ENCODE data around the gene OSBPL8. TPM values are rescaled to one million over a fixed set of nuclear protein-coding genes. Genes with fewer than 3 reads are reported as not detected.

Gene OSBPL8
- total and polyA plus RNA-seq, 9 of the 15 experiments (the other 6 are each of a cell fraction or from before 2014, with no cell fraction given), result 17.4 to 82.7 (median 42.8) TPM

GRCh38 chr12:76559400-76560085, at the start of gene OSBPL8 (continued):
- no peak for TF ChIP-seq ETS2 (tag; IDR thresholded peaks at IDR 0.05; ENCODE audit: borderline replicate concordance, poor library complexity, severe bottlenecking)
- TF ChIP-seq MITF (IDR thresholded peaks at IDR 0.05), result peak; percentile 88
- no peak for TF ChIP-seq ZNF445 (CRISPR knock-in tag; IDR thresholded peaks at IDR 0.05; ENCODE audit: low read depth)
- peak; percentile 10 for TF ChIP-seq HNRNPLL (IDR thresholded peaks at IDR 0.05; ENCODE audit: low read depth, low read length, poor library complexity, severe bottlenecking)
- peak; percentile 11; the same call in 1 of the 2 replicates for TF ChIP-seq JUN (IDR thresholded peaks at IDR 0.05; ENCODE audit: borderline replicate concordance, low read depth, low read length)
- peak; percentile 86; the same call in 1 of the 2 replicates for TF ChIP-seq JUN (CRISPR knock-in tag; IDR thresholded peaks at IDR 0.05; ENCODE audit: borderline replicate concordance)
- TF ChIP-seq OTX1 (CRISPR knock-in tag; IDR thresholded peaks at IDR 0.05), result no peak
- no peak for TF ChIP-seq ARID3A (IDR thresholded peaks at IDR 0.05; ENCODE audit: borderline replicate concordance, low read depth, low read length)
- TF ChIP-seq U2AF2 (optimal IDR thresholded peaks at IDR 0.05; ENCODE audit: low read depth, low read length), result no peak
- TF ChIP-seq NFRKB (IDR thresholded peaks at IDR 0.05; ENCODE audit: low read depth), result peak; percentile 76; the same call in 1 of the 2 replicates
- peak; percentile 57 for TF ChIP-seq ZNF134 (CRISPR knock-in tag; conservative IDR thresholded peaks at IDR 0.05)
- TF ChIP-seq RERE (CRISPR knock-in tag; IDR thresholded peaks at IDR 0.05; ENCODE audit: borderline replicate concordance), result no peak
- no peak for TF ChIP-seq RFX7 (CRISPR knock-in tag; IDR thresholded peaks at IDR 0.05)
- TF ChIP-seq ZNF57 (CRISPR knock-in tag; IDR thresholded peaks at IDR 0.05), result no peak
- TF ChIP-seq NFYB (IDR thresholded peaks at IDR 0.05; ENCODE audit: extremely low read depth, insufficient read length), result no peak
- TF ChIP-seq ATF6 (CRISPR knock-in tag; IDR thresholded peaks at IDR 0.05), result no peak
- TF ChIP-seq ZBTB17 (CRISPR knock-in tag; IDR thresholded peaks at IDR 0.05), result peak; percentile 65; the same call in 1 of the 2 replicates
